OCI-LY7 (cell line): Measurements from ENCODE around the gene PPM1L.

ENCODE experiments used
- CTCF ChIP-seq: fragments of 200-600 bp; sonication (generic); conservative IDR thresholded peaks from 2 replicates; pipeline ENCODE4 v1.5.1; 2014; ENCODE audit warnings: mild to moderate bottlenecking, antibody characterized with exemption, low read length, moderate library complexity, mixed read lengths
- EZH2phosphoT487 ChIP-seq: fragments of 200-600 bp; sonication (generic); IDR thresholded peaks from 2 replicates; pipeline ENCODE4 v1.6.1; 2018; ENCODE audit warnings: low read depth, borderline replicate concordance, mild to moderate bottlenecking, mixed run types, antibody characterized with exemption, low read length, moderate library complexity, mixed read lengths

GRCh38 chr3:160793722-160794252 lies 37.8 kb downstream of the PPM1L start:
- no peak for TF ChIP-seq CTCF
- no peak for TF ChIP-seq EZH2phosphoT487
